Measurements from ENCODE around the gene POLR3B.

DNA sequence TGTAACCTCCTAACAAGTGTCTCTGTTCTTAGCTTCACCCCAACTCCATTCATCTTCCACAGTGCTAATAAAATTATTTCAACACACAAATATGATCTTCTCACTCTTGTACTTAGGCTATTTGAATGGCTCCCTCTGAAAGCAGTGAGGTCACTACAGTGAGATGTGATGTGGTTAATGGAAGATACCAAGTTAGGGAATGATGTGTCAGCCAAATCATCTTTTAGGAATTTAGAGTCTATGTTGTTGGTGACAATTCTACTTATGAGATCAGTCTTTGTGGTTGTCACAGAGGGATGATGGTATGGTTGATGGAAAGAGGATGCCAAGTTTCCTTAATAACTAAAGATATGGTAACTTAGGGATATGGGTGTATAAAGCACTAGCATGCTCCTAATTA lies 57.6 kb downstream of the POLR3B start:
- TF ChIP-seq, protein P1, sequence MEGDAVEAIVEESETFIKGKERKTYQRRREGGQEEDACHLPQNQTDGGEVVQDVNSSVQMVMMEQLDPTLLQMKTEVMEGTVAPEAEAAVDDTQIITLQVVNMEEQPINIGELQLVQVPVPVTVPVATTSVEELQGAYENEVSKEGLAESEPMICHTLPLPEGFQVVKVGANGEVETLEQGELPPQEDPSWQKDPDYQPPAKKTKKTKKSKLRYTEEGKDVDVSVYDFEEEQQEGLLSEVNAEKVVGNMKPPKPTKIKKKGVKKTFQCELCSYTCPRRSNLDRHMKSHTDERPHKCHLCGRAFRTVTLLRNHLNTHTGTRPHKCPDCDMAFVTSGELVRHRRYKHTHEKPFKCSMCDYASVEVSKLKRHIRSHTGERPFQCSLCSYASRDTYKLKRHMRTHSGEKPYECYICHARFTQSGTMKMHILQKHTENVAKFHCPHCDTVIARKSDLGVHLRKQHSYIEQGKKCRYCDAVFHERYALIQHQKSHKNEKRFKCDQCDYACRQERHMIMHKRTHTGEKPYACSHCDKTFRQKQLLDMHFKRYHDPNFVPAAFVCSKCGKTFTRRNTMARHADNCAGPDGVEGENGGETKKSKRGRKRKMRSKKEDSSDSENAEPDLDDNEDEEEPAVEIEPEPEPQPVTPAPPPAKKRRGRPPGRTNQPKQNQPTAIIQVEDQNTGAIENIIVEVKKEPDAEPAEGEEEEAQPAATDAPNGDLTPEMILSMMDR (conservative IDR thresholded peaks at IDR 0.05; ENCODE audit: low read depth, low read length): no peak
- TF ChIP-seq EZH2 (IDR thresholded peaks at IDR 0.05; ENCODE audit: borderline replicate concordance, low read depth, low read length, poor library complexity, severe bottlenecking): no peak
